ENCODE results near the gene FN1.
"Not testable (repeated sequence)": the region's sequence is repeated elsewhere in the genome, so short reads cannot be mapped to it uniquely, and the experiment has no call there.

FN1 gene

DNA sequence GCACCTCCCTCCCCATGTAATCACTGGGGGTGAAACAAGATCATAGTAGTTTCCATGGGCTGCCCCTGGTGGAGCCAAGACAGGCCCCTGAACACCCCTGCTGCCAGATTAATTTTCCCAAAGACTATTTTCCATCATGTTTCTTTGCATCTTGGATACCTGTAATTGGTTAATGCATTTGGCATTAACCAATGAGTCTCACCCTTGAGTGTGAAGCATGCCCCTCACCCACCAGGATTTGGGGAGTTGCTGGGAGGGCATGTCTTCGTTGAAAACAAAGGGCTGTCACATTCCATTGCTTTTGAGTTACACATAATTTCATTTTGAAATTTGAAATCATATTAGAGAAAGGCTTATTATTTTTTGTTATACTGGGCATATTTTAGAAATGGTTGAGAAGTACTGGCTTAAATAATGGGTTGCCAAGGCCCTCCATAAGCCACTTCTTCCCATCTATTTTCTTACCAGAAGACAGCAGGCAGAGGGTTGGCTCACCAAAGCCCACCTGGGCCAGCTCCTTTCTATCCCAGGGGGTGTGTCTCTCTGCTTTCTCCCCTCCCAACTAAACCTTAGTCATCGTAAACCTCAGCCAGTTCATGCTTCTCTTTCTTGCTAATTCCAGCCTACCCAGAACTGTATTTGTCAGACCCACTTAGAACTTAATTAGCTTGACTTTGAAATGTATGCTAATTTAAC lies 72.3 kb downstream of the FN1 start:
- DNase-seq = no peak

DNA sequence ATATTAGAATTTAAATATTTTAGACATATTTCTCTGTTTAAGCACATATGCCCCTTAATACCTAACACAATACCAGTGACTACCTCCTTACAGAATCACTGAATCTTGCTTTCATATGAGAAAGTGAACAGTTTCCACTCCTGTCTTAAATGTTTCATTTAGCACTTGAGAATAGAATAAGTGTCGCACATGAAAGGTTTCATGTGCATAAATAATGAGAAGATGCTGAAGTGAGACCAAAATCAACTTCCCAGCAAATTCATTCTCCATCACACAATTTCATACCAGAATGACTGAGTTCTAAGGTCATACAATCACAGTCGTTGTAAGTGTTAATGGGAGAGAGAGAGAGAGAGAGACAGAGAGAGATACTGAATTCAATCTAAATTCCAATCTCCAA lies 72.8 kb downstream of the FN1 start:
- no peak for DNase-seq

DNA sequence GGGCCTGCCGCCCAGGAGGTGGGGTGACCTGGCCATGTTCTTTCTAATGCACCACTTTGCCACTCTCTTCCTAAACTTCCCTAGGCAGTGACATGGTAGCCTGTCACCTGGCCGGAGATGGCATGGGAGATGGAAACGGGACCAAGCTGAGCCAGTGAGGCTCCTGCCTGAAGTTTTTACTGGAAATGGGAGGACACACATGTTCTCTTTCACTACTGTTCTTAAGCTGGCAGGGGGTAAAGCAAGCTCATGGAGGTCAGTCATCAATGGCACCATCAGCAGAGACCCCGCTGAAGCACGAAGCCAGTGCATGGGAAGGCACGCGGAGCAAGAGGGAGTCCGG lies 73.3 kb downstream of the FN1 start:
- no peak for DNase-seq

DNA sequence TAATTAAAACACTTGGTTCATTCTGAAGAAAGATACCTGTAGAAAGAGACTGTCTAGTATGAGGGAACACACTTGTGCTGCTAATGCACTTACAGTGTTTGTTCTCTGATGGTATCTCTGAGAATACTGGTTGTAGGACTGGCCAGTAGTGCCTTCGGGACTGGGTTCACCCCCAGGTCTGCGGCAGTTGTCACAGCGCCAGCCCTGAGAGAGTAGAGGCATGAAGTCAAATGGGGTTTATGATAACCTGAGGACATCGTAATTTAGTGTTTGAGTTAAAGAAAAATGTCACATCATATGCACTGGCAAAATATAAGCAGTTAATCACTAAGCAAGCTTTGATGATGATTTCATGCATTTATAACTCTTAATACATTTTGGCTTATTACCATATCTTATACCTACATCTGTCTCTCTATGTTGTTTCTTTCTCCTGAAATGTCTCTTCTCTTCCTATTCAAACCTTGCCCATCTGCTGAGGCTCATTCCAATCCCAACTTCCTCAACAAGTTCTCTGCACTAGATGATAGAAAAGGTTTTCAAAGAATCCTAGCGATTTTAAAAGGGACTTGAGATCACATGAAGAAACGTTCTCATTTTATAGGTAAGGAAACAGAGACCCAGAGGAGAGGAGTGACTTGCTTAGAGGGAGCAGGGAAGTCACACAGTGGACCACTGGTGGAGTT lies 73.8 kb downstream of the FN1 start:
- no peak for DNase-seq

DNA sequence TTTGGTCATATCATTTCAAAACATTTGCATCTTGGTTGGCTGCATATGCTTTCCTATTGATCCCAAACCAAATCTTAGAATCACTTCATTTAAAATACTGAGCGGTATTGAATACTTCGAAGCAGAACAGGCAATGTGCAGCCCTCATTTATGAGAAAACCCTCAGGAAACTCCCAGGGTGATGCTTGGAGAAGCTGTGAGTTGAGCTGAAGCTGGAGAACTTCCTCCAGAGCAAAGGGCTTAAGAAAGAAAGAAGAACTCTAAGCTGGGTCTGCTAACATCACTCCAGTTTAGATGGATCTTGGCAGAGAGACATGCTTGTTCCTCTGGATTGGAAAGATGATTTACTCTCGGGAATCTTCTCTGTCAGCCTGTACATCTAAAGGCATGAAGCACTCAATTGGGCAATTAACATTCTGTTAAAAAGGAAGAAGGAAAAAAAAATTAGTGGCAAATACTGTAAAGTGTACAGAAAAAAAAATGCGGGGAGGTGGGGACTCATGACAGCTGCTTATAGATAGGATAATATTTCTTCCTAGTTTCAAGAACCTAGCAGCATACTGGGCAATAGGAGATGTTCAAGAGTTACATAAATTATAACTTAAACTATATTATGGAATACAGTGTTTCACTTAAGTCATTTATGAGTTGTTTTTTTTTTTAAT lies 74.5 kb downstream of the FN1 start:
- DNase-seq = no peak

DNA sequence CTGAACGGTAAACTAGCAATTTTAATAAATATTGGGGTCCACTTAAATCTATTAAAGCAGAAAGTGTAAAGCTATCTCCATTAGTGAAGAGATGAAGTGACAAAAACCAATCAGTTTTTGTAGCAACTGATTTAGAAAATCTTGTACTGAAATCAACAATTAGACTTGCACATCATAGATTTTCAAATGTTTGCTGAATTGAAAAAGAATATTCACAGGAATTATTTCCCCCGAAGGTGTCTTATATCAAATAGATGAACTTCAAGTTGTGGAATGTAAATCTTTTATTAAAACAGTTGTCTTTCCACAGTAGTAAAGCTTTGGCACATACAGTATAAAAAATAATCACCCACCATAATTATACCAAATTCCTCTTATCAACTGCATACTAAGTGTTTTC lies 75.3 kb downstream of the FN1 start:
- no peak for DNase-seq

DNA sequence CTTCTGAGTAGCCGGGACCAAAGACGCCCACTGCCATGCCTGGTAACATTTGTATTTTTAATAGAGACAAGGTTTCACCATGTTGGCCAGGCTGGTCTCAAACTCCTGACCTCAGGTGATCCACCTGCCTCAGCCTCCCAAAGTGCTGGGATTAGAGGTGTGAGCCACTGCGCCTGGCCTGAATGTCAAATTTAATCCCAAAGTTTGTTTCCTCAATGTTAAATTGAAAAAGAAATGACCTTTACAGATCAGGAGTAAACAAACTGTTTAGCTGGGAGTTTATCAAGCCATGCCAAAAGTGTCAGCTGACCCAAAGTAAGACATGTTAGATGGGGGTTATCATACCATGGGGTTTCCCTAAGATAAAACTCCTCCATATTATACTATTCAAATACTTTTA lies 75.8 kb downstream of the FN1 start:
- not testable (repeated sequence) for DNase-seq

DNA sequence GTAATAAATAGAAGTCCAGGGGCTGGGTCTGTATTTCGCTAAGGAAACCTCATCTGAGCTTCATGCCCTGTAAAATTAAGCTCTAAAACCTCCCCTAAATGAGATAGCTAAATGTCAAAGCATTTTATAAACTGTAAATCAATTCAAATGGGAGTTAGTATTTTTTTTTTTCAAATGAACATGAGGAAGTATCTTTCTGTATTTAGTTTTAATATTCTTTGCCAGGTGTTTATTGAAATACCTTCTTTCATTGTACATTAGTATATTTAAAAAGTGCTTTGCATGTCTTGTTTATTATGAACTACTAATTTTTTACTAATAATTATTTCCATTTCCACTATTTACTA lies 76.3 kb downstream of the FN1 start:
- DNase-seq = no peak

DNA sequence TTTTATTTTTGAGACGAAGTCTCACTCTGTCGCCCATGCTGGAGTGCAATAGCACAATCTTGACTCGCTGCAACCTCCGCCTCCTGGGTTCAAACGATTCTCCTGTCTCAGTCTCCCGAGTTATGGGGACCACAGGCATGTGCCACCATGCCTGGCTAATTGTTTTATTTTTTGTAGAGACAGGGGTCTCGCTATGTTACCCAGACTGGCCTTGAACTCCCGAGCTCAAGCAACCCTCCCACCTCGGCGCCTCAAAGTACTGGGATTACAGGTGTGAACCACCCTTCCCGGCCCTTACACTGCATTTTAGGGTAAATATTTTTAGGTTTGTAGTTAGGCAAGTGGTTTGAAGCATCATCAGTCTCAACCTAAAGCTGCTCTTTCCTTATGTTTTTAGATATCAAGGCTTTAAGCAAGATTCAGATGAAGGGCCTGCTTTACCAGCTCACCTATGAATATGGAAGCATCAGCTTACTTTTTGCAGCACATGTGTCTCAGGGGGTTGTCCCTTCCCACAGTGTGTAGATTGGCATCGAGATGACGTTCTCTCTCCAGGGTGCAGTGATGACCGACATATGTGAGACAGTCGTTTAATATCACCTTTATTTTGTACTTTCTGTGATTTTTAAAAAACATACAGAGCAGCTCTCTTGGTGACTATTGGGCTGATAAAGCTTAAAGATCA lies 76.8 kb downstream of the FN1 start:
- no peak for DNase-seq

DNA sequence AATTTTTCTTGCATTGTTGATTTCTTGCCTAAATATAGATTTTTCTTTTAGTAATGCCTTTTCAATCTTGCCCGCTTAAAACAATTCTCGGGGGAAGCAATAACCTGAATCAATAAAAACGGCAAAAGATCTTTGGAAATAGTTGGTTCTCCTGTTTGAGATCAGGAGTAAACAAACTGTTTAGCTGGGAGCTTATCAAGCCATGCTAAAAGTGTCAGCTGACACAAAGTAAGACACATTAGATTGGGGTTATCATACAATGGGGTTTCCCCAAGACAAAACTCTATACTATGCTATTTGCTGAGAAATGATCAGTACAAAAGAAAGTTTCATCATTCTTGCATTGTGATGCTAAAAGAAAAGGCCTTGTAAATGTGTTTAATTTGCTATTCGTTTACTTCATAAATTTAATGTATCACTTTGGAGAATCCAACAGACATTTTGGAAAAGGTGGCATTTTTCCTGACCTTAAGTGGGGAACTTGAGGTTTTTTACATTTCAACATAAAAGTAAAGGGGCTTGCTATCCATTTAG lies 77.5 kb downstream of the FN1 start:
- DNase-seq = no peak

DNA sequence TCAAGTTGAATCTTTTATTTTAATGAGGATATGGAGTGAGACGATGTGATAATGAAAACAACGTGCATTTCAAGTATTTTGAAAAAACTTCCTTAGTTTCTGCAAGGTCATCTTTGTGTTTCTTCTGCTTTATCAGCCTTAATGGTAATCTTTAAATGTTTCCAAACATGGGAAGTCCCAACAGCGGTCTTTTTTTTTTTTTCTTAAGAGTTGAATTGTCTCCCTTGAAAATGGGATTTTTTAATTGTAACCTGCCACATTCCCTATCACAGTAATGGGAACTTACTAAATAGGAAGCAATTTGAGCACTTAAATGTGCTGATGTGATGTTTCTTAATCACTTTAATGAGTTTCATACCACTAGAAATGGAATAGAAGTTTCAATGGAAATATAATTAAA lies 78.2 kb downstream of the FN1 start:
- DNase-seq = no peak

DNA sequence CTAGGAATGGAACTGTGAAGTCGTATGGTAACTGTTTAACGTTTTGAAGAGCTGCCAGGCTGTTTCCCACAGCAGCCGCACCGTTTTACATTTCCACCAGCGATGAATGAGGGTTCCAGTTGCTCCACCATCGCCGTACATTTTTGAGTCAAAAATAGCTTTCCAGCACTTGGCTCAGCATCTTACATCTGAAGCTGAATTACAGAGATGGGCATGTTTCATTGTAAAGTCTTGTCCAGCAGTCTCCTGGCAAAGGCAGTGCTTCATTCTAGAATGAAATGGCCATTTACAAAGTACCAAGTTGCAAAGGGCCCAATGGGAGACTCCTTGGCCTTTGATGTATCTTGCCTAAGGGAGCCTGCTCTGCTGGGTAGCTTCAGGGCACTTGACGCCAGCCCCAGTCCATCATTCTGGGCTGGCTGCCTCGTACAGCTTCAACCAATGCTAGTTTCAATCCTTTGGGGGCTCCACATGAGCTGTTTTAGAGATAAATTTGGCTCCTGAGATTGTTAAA lies 78.9 kb downstream of the FN1 start:
- DNase-seq = no peak

DNA sequence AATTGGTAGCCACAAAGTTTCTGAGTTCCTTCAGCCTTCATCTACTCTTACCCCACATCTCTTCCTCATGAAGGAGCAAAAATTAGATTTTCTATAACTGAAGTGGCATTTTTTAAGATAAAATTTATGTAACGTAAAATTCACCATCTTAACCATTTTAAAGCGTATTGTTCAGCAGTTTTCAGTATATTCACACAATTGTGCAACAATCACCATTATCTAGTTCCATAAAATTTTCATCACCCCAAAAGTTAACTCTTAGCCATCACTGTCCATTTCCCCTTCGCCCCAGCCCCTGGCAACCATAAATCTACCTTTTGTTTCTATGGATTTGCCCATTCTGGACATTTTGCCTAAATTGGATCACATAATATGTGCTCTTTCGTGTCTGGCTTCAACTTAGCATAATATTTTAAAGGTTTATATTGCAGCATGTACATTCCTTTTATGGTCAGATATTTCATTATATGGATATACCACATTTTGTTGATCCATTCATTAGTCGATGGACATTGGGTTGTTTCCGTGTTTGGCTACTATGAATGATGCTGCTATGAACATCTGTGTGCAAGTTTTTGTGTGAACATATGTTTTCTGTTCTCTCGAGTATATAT lies 79.4 kb downstream of the FN1 start:
- no peak for DNase-seq

DNA sequence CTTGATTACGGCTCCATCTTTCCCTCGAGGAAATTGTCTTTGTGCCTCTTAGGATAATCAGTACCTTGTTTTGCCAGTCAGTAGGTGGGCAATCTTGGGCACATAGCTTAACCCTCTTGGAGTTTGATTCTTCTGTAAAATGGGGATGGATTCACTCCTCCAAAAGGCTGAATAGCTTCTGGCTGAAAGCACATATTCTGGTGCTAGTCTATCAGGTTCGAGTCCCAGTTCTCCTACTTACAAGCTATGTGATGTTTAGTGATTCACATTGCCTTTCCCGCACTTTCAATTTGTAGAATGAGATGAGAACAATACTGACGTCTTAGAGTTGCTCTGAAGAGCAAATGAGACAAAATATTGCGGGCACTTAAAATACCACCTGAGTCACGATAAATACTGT lies 80.1 kb downstream of the FN1 start:
- no peak for DNase-seq

DNA sequence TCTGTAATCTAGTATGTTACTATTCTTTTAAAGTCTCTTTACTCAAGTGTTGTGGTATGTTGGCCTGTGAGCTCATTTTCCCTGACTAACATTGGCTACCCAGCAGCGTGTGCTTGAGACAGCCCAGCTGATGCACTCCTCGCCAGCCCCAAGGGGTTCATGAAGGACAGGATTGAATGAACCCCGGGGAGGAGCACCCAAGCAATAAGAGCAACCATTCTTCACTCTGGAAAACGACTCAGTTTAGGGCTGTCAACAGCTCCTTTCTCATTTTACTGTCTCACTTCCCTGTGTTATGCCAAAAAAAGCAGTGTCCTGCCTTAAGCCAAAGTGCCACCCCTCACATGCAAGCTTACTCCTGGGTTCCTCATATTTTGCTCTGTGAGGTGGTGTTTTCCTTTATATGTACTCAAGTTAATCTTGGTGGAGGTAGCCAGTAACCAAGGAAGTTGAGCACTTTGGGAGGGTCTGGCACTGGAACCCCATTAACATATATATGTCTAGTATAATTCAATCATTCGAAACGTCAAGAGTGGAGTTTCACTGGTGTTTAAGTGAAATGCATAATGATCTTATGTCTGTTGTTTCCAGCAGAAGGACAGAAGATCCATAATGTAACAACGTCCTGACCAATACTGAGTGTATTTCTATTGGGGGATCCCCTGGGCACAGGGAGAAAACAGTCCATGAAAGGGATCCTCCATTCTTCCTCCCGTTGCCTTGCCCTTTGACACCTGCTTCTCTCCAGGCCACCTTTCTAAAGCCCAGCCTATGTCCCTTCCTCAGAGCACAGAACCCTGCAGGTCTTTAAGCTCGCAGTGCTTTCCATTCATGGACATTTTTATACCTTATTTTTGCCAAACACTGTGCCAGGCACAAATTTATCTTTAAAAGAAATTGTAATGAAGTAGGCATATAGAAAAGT lies 80.8 kb downstream of the FN1 start:
- no peak for DNase-seq

DNA sequence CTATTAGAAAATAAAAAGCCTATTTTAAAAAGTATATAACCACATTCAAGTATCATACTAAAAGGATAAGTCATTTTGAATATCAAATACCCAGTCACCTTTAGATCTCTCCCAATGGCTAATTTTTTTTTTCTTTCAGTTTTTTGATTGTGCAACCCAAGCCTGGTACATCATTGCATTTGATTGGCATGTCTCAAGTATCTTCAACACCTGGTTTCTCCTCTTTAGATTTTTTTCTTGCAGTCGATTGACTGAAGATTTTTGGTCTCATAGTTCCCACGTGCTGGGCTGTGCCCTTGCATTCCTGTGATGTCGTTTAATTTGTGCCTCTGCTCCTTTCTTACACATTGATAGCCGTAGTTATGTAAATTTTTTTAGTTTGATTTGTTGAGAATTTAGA lies 83.3 kb downstream of the FN1 start:
- DNase-seq = no peak

DNA sequence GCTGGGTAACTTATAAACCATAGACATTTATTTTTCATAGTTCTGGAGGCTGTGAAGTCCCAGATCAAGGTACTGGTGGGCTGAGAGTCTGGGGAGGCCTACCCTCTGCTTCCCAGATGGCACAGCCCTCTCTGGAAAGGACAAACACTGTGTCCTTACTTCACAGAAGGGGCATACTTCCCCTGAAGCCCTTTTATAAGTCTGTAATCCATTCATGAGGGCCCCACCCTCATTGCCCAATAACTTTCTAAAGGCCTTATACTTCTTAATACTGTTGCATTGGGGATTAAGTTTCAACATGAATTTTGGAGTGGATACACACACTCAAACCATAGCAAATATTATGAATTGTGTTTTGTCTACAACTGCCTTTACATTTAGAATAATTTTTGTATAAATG lies 88.0 kb downstream of the FN1 start:
- no peak for DNase-seq

DNA sequence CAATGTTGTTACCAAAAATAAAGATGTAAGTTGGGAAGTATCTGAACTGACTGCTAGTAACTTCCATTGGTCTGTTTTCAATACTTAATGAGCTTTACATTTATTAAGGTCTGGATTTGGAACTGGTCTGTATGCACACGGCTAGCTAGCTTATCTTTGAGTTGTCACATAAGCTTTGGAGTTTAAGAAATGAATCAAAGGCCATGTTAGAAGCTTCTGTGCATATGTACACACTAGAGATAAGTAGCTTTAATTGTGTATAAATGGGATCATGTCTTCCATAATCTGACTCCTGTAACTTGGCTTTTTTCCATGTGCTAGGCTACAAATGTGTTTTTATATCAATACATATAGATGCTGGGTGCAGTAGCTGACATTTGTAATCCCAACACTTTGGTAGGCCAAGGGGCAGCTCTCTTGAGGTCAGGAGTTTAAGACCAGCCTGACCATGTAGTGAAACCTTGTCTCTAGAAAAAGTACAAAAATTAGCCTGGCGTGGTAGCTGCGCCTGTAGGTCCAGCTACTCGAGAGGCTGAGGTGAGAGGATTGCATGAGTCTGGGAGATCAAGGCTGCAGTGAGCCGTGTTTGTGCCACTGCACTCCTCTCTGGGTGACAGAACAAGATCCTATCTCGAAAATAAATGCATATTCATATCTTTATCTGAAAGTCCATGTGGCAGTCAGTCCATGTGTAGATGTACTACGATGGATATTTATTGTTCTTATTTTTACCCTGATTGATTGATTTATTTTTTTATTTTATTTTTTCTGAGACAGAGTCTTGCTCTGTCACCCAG lies 96.8 kb downstream of the FN1 start:
- DNase-seq = no peak

DNA sequence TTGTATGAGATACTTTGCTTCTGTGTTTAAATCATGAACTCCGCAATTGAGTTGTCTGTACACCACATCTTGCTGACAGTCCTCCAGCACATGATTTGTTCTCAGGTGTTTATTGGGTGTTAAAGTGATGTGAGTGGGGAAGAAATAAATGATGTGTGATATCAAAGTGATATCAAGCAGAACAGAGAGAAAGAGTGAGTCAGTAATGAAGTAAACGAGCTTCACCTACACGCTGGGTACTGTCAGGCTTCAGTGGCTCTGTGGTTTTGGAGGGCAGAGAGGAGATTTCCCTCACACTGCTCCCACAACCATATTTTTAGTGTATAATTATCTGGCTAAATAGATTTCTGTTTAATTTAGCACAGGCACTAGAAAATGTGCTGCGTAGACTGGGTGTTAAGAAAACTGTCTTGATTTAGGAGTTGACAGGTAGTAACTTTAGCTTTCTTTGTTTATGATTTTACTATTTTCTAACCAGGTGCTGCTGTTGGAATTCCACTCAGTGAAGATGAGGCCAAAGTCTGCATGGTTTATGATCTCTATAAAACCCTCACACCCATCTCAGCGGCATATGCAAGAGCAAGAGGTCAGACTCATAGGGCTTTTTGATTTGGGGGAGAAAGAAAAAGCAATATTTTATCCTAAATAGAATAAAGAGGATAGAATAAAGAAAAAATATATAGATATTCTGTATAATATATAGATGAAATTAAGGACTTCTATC lies 102.8 kb downstream of the FN1 start:
- no peak for DNase-seq

DNA sequence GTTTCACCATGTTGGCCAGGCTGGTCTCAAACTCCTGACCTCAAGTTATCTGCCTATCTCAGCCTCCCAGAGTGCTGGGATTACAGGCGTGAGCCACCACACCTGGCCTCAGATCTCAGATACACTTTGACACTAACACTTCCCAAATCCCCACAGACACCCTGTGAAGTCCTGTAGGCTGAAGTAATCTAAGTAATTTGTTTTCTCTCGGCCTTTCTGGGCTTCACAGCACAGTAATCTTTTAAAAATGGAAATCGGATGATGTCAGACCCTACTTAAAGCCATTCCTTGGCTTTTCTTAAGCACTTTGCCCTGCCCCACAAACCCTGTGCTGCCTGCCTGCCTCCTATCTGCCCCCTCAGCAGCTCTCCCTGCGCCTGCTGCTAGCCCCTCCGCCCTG lies 107.8 kb downstream of the FN1 start:
- DNase-seq = no peak
